DMS53 (cell line): Measurements from ENCODE around the gene TOR2A.
A peak's percentile ranks its signal among the peaks of the same experiment; 100 is the strongest.

Experiments used
- DNase-seq: peaks from one replicate; lab custom pipeline; 2025; lab: John Stamatoyannopoulos, UW

The TOR2A gene

GRCh38 chr9:127698985-127699670 is 36.0 kb downstream of the TOR2A start:
- peak; percentile 99 for DNase-seq

- DNase-seq, result no peak
Measured at GRCh38 chr9:127698386-127698785, 36.7 kb downstream of the TOR2A start.

GRCh38 chr9:127697575-127697974 is 37.5 kb downstream of the TOR2A start:
- no peak for DNase-seq

- DNase-seq, result no peak
Measured at GRCh38 chr9:127694890-127695720, 40.0 kb downstream of the TOR2A start.

- no peak for DNase-seq
Measured at GRCh38 chr9:127693697-127694096, 41.4 kb downstream of the TOR2A start.

DNA sequence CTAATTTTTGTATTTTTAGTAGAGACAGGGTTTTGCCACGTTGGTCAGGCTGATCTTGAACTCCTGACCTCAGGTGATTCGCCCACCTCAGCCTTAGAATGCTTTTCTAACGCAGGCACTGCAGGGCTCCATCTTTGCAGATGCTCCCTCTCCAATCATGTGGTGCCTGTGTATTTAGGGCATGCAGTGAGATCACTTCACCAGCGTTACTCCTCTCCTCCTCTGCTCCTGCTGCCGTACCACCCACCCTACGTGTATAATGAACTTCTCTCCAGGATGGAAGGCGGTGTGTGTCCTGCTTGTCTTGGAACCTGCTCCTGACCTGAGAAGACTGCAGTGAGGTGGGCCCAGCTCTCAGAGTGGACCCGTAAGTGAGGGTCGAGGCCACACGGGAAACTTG is 42.0 kb downstream of the TOR2A start:
- DNase-seq, result no peak

DNA sequence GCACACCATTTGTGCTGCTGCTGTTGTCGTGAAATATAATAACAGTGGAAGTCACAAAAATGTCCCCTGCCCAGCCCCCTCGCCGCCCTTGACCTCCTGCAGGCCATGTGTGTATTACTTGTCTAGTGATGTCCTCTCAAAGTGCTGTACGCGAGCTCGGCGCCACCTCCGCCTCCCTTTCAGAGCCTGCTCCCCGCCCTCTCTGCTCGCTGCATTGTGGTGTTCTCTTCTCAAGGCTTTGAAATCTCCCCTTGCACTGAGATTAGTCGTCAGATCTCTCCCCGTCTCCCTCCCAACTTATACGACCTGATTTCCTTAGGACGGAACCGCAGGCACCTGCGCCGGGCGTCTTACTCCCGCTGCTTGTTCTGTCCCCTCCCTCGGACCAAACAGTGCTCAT is 43.0 kb downstream of the TOR2A start:
- DNase-seq, result no peak

DNA sequence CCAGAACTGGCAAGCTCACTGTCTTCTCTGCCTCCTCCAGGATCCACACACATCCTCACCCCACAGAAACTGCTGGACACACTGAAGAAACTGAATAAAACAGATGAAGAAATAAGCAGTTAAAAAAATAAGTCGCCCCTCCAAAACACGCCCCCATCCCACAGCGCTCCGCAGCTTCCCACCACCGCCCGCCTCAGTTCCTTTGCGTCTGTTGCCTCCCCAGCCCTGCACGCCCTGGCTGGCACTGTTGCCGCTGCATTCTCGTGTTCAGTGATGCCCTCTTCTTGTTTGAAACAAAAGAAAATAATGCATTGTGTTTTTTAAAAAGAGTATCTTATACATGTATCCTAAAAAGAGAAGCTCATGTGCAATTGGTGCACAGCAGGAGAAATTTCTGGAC is 44.4 kb downstream of the TOR2A start:
- no peak for DNase-seq

GRCh38 chr9:127689329-127690000 is 45.6 kb downstream of the TOR2A start:
- no peak for DNase-seq

GRCh38 chr9:127686461-127687393 is 48.4 kb downstream of the TOR2A start:
- peak; percentile 39 for DNase-seq

GRCh38 chr9:127684576-127684975 is 50.5 kb downstream of the TOR2A start:
- DNase-seq, result no peak

GRCh38 chr9:127683723-127684122 is 51.4 kb downstream of the TOR2A start:
- DNase-seq, result no peak

DNA sequence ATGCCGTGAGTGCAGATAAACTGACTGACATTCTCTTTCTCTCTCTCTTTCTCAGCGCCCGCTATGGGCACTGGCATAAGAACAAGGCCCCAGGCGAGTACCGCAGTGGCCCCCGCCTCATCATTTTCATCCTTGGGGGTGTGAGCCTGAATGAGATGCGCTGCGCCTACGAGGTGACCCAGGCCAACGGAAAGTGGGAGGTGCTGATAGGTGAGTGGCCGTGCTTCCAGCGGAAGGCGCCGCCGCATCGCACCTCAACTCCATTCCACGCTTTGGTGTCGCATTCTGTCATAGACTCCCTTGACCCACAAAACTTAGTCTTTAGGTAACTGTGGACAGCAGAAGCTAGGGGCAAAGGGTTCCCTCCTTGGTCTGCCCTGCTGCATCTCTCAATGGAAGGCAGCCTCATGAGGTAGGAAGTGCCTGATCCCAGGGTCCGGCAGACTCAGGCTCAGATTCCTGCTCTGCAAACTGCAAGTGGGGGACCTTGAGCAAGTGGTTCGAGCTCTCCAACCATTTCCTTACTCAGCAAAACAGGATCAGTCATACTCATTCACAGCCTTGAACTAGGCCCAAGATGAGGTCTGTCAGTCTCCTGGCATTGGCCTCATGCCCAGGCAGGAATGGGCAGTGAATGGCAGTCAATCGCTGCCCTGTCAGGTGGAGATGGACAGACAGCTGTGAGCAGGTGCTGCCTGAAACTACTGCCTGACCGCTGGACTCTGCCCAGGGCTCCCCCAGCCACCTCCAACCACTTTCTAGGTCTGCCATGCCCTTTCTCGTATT is 52.5 kb downstream of the TOR2A start:
- no peak for DNase-seq
